ENCODE measurements around the gene VWC2L. TPM values are rescaled to one million over a fixed set of nuclear protein-coding genes. Genes with fewer than 3 reads are reported as not detected.

Gene VWC2L
- polyA plus RNA-seq, 5 donors = 0.06 TPM; not detected in 3

- no peak for DNase-seq
These were observed 125.8 kb downstream of the VWC2L start for GRCh38 chr2:214536625-214537024.

GRCh38 chr2:214537929-214538328 is 127.1 kb downstream of the VWC2L start:
- DNase-seq = no peak

GRCh38 chr2:214542295-214542694 is 131.4 kb downstream of the VWC2L start:
- DNase-seq = no peak

GRCh38 chr2:214542866-214543265 is 132.0 kb downstream of the VWC2L start:
- no peak for DNase-seq

GRCh38 chr2:214543386-214543955 is 132.6 kb downstream of the VWC2L start:
- DNase-seq = no peak

- no peak for DNase-seq
These were observed 135.2 kb downstream of the VWC2L start for GRCh38 chr2:214545898-214546542.

GRCh38 chr2:214547931-214548330 is 137.1 kb downstream of the VWC2L start:
- DNase-seq = no peak

GRCh38 chr2:214549946-214550345 is 139.1 kb downstream of the VWC2L start:
- no peak for DNase-seq

- DNase-seq = no peak
These were observed 139.9 kb downstream of the VWC2L start for GRCh38 chr2:214550786-214551185.

- no peak for DNase-seq
These were observed 147.0 kb downstream of the VWC2L start for GRCh38 chr2:214557884-214558283.

- DNase-seq = no peak
These were observed 147.5 kb downstream of the VWC2L start for GRCh38 chr2:214558341-214558740.

- DNase-seq = no peak
These were observed 149.3 kb downstream of the VWC2L start for GRCh38 chr2:214560176-214560575.

GRCh38 chr2:214560618-214561190 is 149.8 kb downstream of the VWC2L start:
- DNase-seq = no peak

GRCh38 chr2:214565246-214565645 is 154.4 kb downstream of the VWC2L start:
- no peak for DNase-seq

- DNase-seq = no peak
These were observed 155.6 kb downstream of the VWC2L start for GRCh38 chr2:214566457-214566856.

GRCh38 chr2:214569419-214570035 is 158.7 kb downstream of the VWC2L start:
- DNase-seq = no peak

GRCh38 chr2:214574084-214574781 is 163.4 kb downstream of the VWC2L start:
- DNase-seq = no peak

GRCh38 chr2:214575030-214575429 is 164.2 kb downstream of the VWC2L start:
- no peak for DNase-seq

GRCh38 chr2:214575465-214575864 is 164.6 kb downstream of the VWC2L start:
- DNase-seq = no peak

GRCh38 chr2:214577769-214578168 is 166.9 kb downstream of the VWC2L start:
- DNase-seq = no peak

GRCh38 chr2:214578442-214578841 is 167.6 kb downstream of the VWC2L start:
- no peak for DNase-seq

GRCh38 chr2:214579035-214579434 is 168.2 kb downstream of the VWC2L start:
- DNase-seq = no peak

Measured in right lung (tissue), 5 donors.